Measurements from ENCODE around the gene ZDHHC24.

DNA sequence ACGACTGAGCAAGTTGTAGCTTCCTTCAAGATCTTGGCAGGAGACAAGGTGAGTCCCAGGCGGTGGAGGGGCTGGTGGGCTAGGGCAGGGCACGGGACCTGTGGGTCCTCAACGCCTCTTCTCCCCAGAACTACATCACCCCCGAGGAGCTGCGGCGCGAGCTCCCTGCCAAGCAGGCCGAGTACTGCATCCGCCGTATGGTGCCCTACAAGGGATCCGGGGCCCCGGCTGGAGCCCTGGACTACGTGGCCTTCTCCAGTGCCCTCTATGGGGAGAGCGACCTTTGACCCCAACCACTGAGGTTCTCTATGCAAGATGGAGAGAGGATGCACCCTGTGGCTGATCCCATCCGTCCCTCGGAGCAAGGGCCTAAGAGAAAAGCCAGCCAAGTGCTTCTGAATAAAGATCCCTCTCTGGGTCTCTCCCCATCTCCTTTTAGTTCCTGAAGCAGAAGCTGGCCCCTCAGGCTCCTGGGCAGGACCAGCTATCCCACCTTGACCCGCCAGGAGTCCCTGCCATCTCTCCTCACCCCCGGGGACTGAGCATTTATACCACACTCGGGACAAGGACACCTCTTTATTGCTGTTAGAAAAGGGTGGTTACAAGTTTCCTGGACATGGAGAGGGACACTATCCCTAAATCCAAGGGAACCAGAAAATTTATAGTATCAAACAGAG, 17.2 kb upstream of the ZDHHC24 start:
- TF ChIP-seq, protein P1, sequence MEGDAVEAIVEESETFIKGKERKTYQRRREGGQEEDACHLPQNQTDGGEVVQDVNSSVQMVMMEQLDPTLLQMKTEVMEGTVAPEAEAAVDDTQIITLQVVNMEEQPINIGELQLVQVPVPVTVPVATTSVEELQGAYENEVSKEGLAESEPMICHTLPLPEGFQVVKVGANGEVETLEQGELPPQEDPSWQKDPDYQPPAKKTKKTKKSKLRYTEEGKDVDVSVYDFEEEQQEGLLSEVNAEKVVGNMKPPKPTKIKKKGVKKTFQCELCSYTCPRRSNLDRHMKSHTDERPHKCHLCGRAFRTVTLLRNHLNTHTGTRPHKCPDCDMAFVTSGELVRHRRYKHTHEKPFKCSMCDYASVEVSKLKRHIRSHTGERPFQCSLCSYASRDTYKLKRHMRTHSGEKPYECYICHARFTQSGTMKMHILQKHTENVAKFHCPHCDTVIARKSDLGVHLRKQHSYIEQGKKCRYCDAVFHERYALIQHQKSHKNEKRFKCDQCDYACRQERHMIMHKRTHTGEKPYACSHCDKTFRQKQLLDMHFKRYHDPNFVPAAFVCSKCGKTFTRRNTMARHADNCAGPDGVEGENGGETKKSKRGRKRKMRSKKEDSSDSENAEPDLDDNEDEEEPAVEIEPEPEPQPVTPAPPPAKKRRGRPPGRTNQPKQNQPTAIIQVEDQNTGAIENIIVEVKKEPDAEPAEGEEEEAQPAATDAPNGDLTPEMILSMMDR (IDR thresholded peaks at IDR 0.05; ENCODE audit: low read length), result no peak
- no peak for TF ChIP-seq EZH2 (IDR thresholded peaks at IDR 0.05; ENCODE audit: borderline replicate concordance, low read length)
